Measurements from ENCODE around the gene ZBTB14.

The ZBTB14 gene, protein sequence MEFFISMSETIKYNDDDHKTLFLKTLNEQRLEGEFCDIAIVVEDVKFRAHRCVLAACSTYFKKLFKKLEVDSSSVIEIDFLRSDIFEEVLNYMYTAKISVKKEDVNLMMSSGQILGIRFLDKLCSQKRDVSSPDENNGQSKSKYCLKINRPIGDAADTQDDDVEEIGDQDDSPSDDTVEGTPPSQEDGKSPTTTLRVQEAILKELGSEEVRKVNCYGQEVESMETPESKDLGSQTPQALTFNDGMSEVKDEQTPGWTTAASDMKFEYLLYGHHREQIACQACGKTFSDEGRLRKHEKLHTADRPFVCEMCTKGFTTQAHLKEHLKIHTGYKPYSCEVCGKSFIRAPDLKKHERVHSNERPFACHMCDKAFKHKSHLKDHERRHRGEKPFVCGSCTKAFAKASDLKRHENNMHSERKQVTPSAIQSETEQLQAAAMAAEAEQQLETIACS

DNA sequence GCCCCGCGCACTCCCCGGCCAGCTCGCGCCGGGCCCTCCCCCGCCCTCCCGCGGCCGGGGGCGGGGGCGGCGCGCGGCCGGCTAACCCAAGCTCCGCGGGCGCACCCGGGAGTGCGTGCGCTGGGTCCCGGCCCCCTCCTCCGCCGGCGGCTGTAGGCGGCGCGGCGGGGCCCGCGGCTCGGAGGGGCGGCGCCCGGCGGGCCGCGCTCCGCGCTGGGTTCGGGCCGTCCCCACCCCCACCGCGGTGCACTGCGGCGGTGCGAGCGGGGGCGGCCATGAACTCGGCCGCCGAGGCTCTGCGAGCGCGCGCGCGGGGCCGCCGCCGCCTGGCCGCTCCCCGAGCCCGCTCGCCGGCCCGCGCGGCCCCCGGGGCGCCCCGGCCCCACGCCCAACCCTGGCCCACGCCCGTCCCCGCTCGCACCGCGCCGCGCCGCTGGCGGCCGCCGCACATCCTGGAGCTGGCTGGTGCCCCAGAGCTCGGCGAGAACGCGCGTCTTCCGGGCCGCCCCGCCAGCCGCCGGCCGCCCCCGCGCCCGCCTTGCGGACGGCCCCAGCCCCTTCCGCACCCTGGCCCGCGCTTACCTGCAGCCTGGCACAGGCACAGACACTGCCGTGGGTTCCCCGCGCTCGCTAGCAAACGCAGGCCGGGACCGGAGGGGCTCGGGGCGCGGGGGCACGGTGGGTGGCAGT is at the start of gene ZBTB14:
Gene ZBTB14, minus strand, starts transcription at position 496 of the 690 bp plus-strand sequence. CDS start 2,480 bp downstream, outside the sequence.
- peak within 1 kb of the TSS; percentile 87 for H3K9ac ChIP-seq (ENCODE audit: low read length)
- peak within 1 kb of the TSS; percentile 88 for H3K4me3 ChIP-seq (ENCODE audit: low read length)
- peak within 1 kb of the TSS; percentile 97 for H3K4me2 ChIP-seq (ENCODE audit: low read depth, low read length)
- H4K20me1 ChIP-seq (ENCODE audit: insufficient read depth, low read length): no peaks in the 10 kb centered on the region
- peaks cover 15% of the 10 kb centered on the region for H3F3A ChIP-seq (ENCODE audit: insufficient read depth, low read length)
- H2AFZ ChIP-seq (ENCODE audit: low read length): peak within 1 kb of the TSS; percentile 88
- no peak for TF ChIP-seq EZH2phosphoT487 (IDR thresholded peaks at IDR 0.05; ENCODE audit: low read length)
- no peak for TF ChIP-seq CTCF (IDR thresholded peaks at IDR 0.05; ENCODE audit: low read length)
- no peak for TF ChIP-seq EZH2 (optimal IDR thresholded peaks at IDR 0.05; ENCODE audit: low read depth, low read length)
- peaks cover 5% of the 10 kb centered on the region; the same call in 1 of the 2 replicates for H3K4me1 ChIP-seq (ENCODE audit: low read length)
- peak; percentile 56 for DNase-seq
- H3K27ac ChIP-seq (ENCODE audit: low read length): peak within 1 kb of the TSS; percentile 88
- peaks cover 6% of the 10 kb centered on the region; the same call in 1 of the 2 replicates for H3K36me3 ChIP-seq (replicated peaks; ENCODE audit: insufficient read depth, low read length)
- H3K9me3 ChIP-seq (replicated peaks; ENCODE audit: insufficient read depth, low read length): no peaks in the 10 kb centered on the region
- H3K9me2 ChIP-seq (replicated peaks; ENCODE audit: insufficient read depth, low read length): no peaks in the 10 kb centered on the region
- H3K27me3 ChIP-seq (replicated peaks; ENCODE audit: insufficient read depth, low read length): no peaks in the 10 kb centered on the region
- peaks cover 16% of the 10 kb centered on the region for H3K79me2 ChIP-seq (ENCODE audit: low read length)

GRCh38 chr18:5339202-5339834 is 43.8 kb upstream of the ZBTB14 start:
- H2AFZ ChIP-seq (ENCODE audit: low read length): no peak overlapping the region
- H3K4me2 ChIP-seq (ENCODE audit: low read depth, low read length): no peak overlapping the region

More at GRCh38 chr18:5339202-5339834, 43.8 kb upstream of the ZBTB14 start:
- no peak overlapping the region for H3K9ac ChIP-seq (ENCODE audit: low read length)
- H4K20me1 ChIP-seq (ENCODE audit: insufficient read depth, low read length): no peaks in the 10 kb centered on the region
- no peaks in the 10 kb centered on the region for H3K79me2 ChIP-seq (ENCODE audit: low read length)
- no peak overlapping the region for H3K4me3 ChIP-seq (ENCODE audit: low read length)
- TF ChIP-seq EZH2phosphoT487 (IDR thresholded peaks at IDR 0.05; ENCODE audit: low read length) (no peak), EZH2 (optimal IDR thresholded peaks at IDR 0.05; ENCODE audit: low read depth, low read length) (no peak), CTCF (IDR thresholded peaks at IDR 0.05; ENCODE audit: low read length) (no peak)
- H3K27me3 ChIP-seq (replicated peaks; ENCODE audit: insufficient read depth, low read length): no peaks in the 10 kb centered on the region
- DNase-seq: no peak
- no peaks in the 10 kb centered on the region for H3K9me3 ChIP-seq (replicated peaks; ENCODE audit: insufficient read depth, low read length)
- H3K27ac ChIP-seq (ENCODE audit: low read length): no peak overlapping the region
- no peaks in the 10 kb centered on the region for H3K9me2 ChIP-seq (replicated peaks; ENCODE audit: insufficient read depth, low read length)
- H3K36me3 ChIP-seq (replicated peaks; ENCODE audit: insufficient read depth, low read length): no peaks in the 10 kb centered on the region
- H3K4me1 ChIP-seq (ENCODE audit: low read length): no peaks in the 10 kb centered on the region
- no peaks in the 10 kb centered on the region for H3F3A ChIP-seq (ENCODE audit: insufficient read depth, low read length)

Measured in MM.1S (cell line).